OCI-LY3 (cell line): ENCODE measurements around the gene TLR3.

Experiments
- H2AFZ ChIP-seq: fragments of 200-600, 300-600 bp; shearing (Covaris generic); 2 replicates; pipeline ENCODE4 v1.6.0; 2014; ENCODE audit warnings: antibody characterized with exemption, low read depth, low read length
- H3K27ac ChIP-seq: fragments of 200-600, 300-600 bp; sonication (generic); 2 replicates; pipeline ENCODE4 v1.5.1; 2014; ENCODE audit warnings: mild to moderate bottlenecking, low read length, moderate library complexity, mixed read lengths
- H3K27me3 ChIP-seq: fragments of 200-600, 300-600 bp; sonication (generic); 2 replicates; pipeline ENCODE4 v1.6.1; 2014; ENCODE audit warnings: low read depth, low read length, mixed read lengths
- H3K36me3 ChIP-seq: fragments of 200-600, 300-600 bp; sonication (generic); replicated peaks from 2 replicates; pipeline ENCODE3; 2014; ENCODE audit warnings: low read depth, low read length, mixed read lengths
- H3K4me1 ChIP-seq: fragments of 300-600, 200-600 bp; sonication (generic); 2 replicates; pipeline ENCODE4 v1.6.1; 2014; ENCODE audit warnings: low read length, mixed read lengths
- H3K4me2 ChIP-seq: fragments of 200-600, 300-600 bp; sonication (generic); 2 replicates; pipeline ENCODE4 v1.6.1; 2014; ENCODE audit warnings: low read length, mixed read lengths
- H3K4me3 ChIP-seq: fragments of 300-600, 200-600 bp; sonication (generic); 2 replicates; pipeline ENCODE4 v1.5.1; 2014; ENCODE audit warnings: antibody characterized with exemption, mild to moderate bottlenecking, low read length, moderate library complexity
- H3K79me2 ChIP-seq: fragments of 300-600, 200-600 bp; shearing (Covaris generic); 2 replicates; pipeline ENCODE4 v1.6.1; 2014; ENCODE audit warnings: mild to moderate bottlenecking, low read length, mixed read lengths
- H3K9ac ChIP-seq: fragments of 300-600, 200-600 bp; shearing (Covaris generic); 2 replicates; pipeline ENCODE4 v1.6.0; 2014; ENCODE audit warnings: mild to moderate bottlenecking, low read length, moderate library complexity
- H3K9me3 ChIP-seq: fragments of 200-600, 300-600 bp; shearing (Covaris generic); 2 replicates; pipeline ENCODE4 v1.6.1; 2014; ENCODE audit warnings: low read length, mixed read lengths; ENCODE audit not compliant: insufficient read depth
- H4K20me1 ChIP-seq: fragments of 200-600, 300-600 bp; sonication (generic); 2 replicates; pipeline ENCODE4 v1.6.1; 2016; ENCODE audit warnings: low read length, mixed read lengths; ENCODE audit not compliant: insufficient read depth
- CTCF ChIP-seq: fragments of 200-600, 300-600 bp; sonication (generic); IDR thresholded peaks from 2 replicates; pipeline ENCODE4 v1.5.1; 2014; ENCODE audit warnings: antibody characterized with exemption, low read length, low read depth
- EZH2phosphoT487 ChIP-seq: fragments of 200-600 bp; shearing (Covaris generic); IDR thresholded peaks from 2 replicates; pipeline ENCODE4 v1.6.1; 2018; ENCODE audit warnings: antibody characterized with exemption, mixed run types, low read depth

The TLR3 gene

DNA sequence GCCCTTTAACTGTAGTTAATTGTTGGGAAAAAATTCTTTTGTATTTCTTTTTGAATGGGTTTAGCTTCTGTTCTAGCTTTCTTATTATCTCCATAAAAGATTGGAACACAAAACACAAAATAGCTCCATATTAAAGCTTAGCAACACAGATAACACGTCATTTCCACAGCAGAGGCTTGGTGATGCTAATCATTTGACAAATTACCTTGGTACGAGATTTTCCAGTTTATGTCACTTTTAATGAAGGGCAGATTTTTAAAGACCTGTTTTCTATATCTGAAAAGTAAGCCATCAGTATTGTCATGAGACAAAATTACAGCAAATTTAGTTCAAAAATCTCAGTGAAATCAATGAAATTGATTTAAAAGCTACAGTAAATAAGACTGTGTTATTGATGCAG lies 63.0 kb downstream of the TLR3 start:
- H3K36me3 ChIP-seq: no peaks in the 10 kb centered on the region
- TF ChIP-seq CTCF (no peak), EZH2phosphoT487 (no peak)
- no peak overlapping the region for H3K9ac ChIP-seq

DNA sequence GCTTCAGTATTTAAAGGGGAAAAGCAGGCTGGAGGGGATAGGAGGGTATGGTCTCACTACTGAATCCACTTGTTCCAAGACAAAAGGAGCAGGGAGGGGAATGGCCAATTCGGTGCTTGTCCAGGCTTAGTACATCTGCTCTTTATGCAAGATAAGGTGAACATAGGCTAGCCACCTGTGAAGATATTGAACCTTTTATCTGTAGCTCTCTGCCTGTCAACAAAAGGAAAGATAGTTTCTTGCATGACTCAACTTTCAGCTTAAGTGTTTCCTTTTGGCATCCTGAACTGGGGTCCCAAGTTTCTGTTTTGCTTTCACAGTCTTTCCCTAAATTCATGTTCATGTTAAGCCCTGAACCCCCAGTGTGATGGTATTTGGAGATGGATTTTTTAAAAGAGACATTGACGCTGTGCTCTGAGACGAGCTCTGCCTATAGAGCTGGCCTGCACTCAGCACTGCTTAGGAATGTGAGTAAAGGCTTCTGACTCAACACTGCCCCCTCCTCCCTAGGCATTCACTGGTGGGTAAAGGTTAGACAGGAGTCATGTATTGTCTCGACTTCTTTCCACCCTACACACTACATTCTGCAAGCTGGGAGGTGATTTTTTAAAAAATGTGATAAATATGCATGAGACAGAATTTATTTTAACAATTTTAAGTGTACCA lies 63.8 kb downstream of the TLR3 start:
- H3K36me3 ChIP-seq: no peaks in the 10 kb centered on the region
- H3K4me3 ChIP-seq: no peak overlapping the region
- H3K9ac ChIP-seq: no peak overlapping the region
- peaks cover 16% of the 10 kb centered on the region for H3K4me1 ChIP-seq
- TF ChIP-seq EZH2phosphoT487: no peak
- no peak for TF ChIP-seq CTCF
- no peaks in the 10 kb centered on the region for H3K9me3 ChIP-seq
- no peaks in the 10 kb centered on the region for H4K20me1 ChIP-seq
- no peak overlapping the region for H3K27ac ChIP-seq
- no peak overlapping the region for H2AFZ ChIP-seq
- H3K4me2 ChIP-seq: no peak overlapping the region
- no peaks in the 10 kb centered on the region for H3K27me3 ChIP-seq
- H3K79me2 ChIP-seq: no peaks in the 10 kb centered on the region

More for the DNA sequence above, 63.0 kb downstream of the TLR3 start:
- no peak overlapping the region for H3K4me3 ChIP-seq
- H3K4me1 ChIP-seq: peaks cover 16% of the 10 kb centered on the region
- H3K27me3 ChIP-seq: no peaks in the 10 kb centered on the region
- H3K27ac ChIP-seq: no peak overlapping the region
- H3K79me2 ChIP-seq: no peaks in the 10 kb centered on the region
- H2AFZ ChIP-seq: no peak overlapping the region
- H4K20me1 ChIP-seq: no peaks in the 10 kb centered on the region
- H3K4me2 ChIP-seq: no peak overlapping the region
- H3K9me3 ChIP-seq: no peaks in the 10 kb centered on the region

DNA sequence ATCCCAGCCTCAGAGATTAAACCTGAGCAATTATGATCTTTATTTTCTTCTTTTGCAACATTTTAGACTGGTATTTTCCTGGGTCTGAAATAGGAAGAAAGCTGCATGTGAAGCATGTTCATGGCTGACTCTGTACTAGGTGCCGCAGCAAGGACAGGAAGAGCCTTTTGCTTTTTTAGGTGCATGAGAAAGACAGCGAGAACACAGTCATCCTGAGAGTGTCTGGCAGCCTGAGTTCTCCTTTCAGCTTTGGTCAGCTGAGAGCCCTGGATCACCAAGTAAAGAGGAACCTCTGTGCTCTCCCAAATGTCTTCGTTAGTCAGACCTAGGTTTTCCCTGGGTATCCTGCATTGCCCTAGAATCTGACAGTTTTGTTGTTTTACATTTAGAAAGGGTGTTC lies 65.3 kb downstream of the TLR3 start:
- no peaks in the 10 kb centered on the region for H3K27me3 ChIP-seq

GRCh38 chr4:186134861-186135260 lies 65.9 kb downstream of the TLR3 start:
- no peak overlapping the region for H3K9ac ChIP-seq
- no peak overlapping the region for H3K27ac ChIP-seq
- peak overlapping the region; percentile 71 for H3K4me2 ChIP-seq
- H2AFZ ChIP-seq: no peak overlapping the region
- peaks cover 16% of the 10 kb centered on the region for H3K4me1 ChIP-seq
- H3K36me3 ChIP-seq: no peaks in the 10 kb centered on the region
- peak overlapping the region; percentile 46 for H3K4me3 ChIP-seq
- no peaks in the 10 kb centered on the region for H4K20me1 ChIP-seq
- no peaks in the 10 kb centered on the region for H3K27me3 ChIP-seq
- H3K79me2 ChIP-seq: no peaks in the 10 kb centered on the region
- TF ChIP-seq CTCF: no peak
- no peaks in the 10 kb centered on the region for H3K9me3 ChIP-seq

More for the DNA sequence above, 65.3 kb downstream of the TLR3 start:
- Histone ChIP-seq H3K4me2 (peak overlapping the region; percentile 71), H3K9ac (peak overlapping the region; percentile 37; the same call in 1 of the 2 replicates), H2AFZ (no peak overlapping the region; the same call in 1 of the 2 replicates), H3K9me3 (no peaks in the 10 kb centered on the region), H3K27ac (peak overlapping the region; percentile 49), H3K36me3 (no peaks in the 10 kb centered on the region), H4K20me1 (no peaks in the 10 kb centered on the region), H3K79me2 (no peaks in the 10 kb centered on the region), H3K4me1 (peaks cover 16% of the 10 kb centered on the region), H3K4me3 (peak overlapping the region; percentile 61)
- no peak for TF ChIP-seq CTCF
